ENCODE results near the gene SYCN. TPM values are rescaled to one million over a fixed set of nuclear protein-coding genes. Genes with fewer than 3 reads are reported as not detected.

Gene SYCN
- total and polyA plus RNA-seq, 2 of the 13 experiments (the other 11 are each of a cell fraction or from before 2014, with no cell fraction given), result not detected

DNA sequence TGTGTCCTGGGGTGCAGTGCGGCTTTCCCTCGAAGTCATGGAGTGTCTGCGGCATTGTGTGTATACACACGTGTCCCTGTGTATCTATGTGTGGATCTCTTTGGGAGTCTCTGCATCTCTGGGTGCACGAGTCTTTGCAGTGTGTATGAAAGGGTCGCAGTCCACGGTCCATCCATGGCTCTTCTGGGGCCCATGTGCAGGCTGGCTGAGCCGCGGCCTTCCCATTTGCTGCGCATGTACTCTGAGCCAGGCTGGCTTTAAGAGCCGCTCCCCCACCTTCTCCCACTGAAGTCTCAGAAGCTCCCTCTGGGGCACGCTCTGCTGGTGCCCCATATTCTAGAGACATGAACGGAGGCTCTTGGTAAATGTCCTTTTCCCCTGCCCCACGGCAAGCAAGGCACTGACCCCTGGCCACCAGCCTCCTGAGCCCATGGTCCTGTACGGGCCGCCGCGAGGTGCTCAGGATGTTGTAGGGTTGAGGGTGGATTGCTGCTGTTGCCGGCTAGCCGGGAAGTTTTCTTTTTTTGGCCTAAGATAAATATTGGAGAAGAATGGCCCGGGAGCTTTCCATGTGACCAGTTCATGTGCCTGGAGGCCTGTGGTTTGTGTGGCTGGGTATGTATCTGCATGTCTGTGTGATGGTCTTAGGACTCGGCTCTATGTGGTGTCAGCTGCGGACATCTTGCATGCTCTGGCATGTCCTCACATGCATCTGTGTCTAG, 46.6 kb downstream of the SYCN start (continued):
- no peak for TF ChIP-seq EP300 (IDR thresholded peaks at IDR 0.05; ENCODE audit: low read depth in 2 of 2, low read length in 2 of 2)
- no peak for TF ChIP-seq EP300 (CRISPR knock-in tag; IDR thresholded peaks at IDR 0.05; ENCODE audit: borderline replicate concordance)
- TF ChIP-seq, protein P1, sequence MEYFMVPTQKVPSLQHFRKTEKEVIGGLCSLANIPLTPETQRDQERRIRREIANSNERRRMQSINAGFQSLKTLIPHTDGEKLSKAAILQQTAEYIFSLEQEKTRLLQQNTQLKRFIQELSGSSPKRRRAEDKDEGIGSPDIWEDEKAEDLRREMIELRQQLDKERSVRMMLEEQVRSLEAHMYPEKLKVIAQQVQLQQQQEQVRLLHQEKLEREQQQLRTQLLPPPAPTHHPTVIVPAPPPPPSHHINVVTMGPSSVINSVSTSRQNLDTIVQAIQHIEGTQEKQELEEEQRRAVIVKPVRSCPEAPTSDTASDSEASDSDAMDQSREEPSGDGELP (IDR thresholded peaks at IDR 0.05; ENCODE audit: borderline replicate concordance, low read depth), result no peak
- no peak for TF ChIP-seq NFRKB (IDR thresholded peaks at IDR 0.05)
- TF ChIP-seq FOXJ3 (CRISPR knock-in tag; IDR thresholded peaks at IDR 0.05; ENCODE audit: borderline replicate concordance), result no peak
- 0 out of 2 replicates have a peak, but pooled peaks have one; percentile 43 for TF ChIP-seq SIN3A (IDR thresholded peaks at IDR 0.05; ENCODE audit: borderline replicate concordance, low read depth, low read length)
- TF ChIP-seq ZNF207 (IDR thresholded peaks at IDR 0.05; ENCODE audit: borderline replicate concordance), result no peak
- no peak for TF ChIP-seq ZNF792 (CRISPR knock-in tag; IDR thresholded peaks at IDR 0.05)
- TF ChIP-seq ZNF574 (CRISPR knock-in tag; IDR thresholded peaks at IDR 0.05), result peak; percentile 23; the same call in 1 of the 2 replicates
- TF ChIP-seq MAX (IDR thresholded peaks at IDR 0.05), result peak; percentile 48
- TF ChIP-seq POLR2G (IDR thresholded peaks at IDR 0.05; ENCODE audit: low read depth, low read length), result no peak
- TF ChIP-seq, protein P2, sequence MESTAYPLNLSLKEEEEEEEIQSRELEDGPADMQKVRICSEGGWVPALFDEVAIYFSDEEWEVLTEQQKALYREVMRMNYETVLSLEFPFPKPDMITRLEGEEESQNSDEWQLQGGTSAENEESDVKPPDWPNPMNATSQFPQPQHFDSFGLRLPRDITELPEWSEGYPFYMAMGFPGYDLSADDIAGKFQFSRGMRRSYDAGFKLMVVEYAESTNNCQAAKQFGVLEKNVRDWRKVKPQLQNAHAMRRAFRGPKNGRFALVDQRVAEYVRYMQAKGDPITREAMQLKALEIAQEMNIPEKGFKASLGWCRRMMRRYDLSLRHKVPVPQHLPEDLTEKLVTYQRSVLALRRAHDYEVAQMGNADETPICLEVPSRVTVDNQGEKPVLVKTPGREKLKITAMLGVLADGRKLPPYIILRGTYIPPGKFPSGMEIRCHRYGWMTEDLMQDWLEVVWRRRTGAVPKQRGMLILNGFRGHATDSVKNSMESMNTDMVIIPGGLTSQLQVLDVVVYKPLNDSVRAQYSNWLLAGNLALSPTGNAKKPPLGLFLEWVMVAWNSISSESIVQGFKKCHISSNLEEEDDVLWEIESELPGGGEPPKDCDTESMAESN (CRISPR knock-in tag; conservative IDR thresholded peaks at IDR 0.05), result no peak
- no peak for TF ChIP-seq SOX5 (CRISPR knock-in tag; IDR thresholded peaks at IDR 0.05; ENCODE audit: borderline replicate concordance)
- 0 out of 2 replicates have a peak, but pooled peaks have one; percentile 16 for TF ChIP-seq ZFP41 (CRISPR knock-in tag; IDR thresholded peaks at IDR 0.05; ENCODE audit: borderline replicate concordance)
- no peak for TF ChIP-seq MLLT10 (CRISPR knock-in tag; IDR thresholded peaks at IDR 0.05)
